ENCODE results near the gene STMP1. TPM values are rescaled to one million over a fixed set of nuclear protein-coding genes. Genes with fewer than 3 reads are reported as not detected.

The STMP1 gene
- total and polyA plus RNA-seq, 2 experiments from 2014 or later: 23.0 to 78.4 TPM

GRCh38 chr7:135687466-135687865 lies 25.2 kb downstream of the STMP1 start:
- peaks cover 8% of the 10 kb centered on the region; the same call in 2 of the 3 replicates for H3K4me1 Mint-ChIP-seq
- H3K4me1 ChIP-seq (ENCODE audit: insufficient read depth): peaks cover 3% of the 10 kb centered on the region; the same call in 1 of the 2 replicates

More at GRCh38 chr7:135687466-135687865, 25.2 kb downstream of the STMP1 start:
- no peak overlapping the region for H3K27ac Mint-ChIP-seq
- H3K4me3 Mint-ChIP-seq: no peak overlapping the region
- Histone ChIP-seq H3K4me2 (no peak overlapping the region), H2AFZ (no peak overlapping the region), H4K20me1 (replicated peaks; ENCODE audit: insufficient read depth) (peaks cover 5% of the 10 kb centered on the region; the same call in 1 of the 2 replicates), H3K79me2 (replicated peaks; ENCODE audit: insufficient read depth) (no peaks in the 10 kb centered on the region), H3F3A (replicated peaks; ENCODE audit: low read depth) (no peaks in the 10 kb centered on the region), H3K36me3 (ENCODE audit: insufficient read depth) (no peaks in the 10 kb centered on the region), H3K27me3 (ENCODE audit: insufficient read depth) (no peaks in the 10 kb centered on the region), H3K4me3 (no peak overlapping the region), H3K9me2 (ENCODE audit: insufficient read depth) (no peaks in the 10 kb centered on the region), H3K27ac (ENCODE audit: low read depth) (no peak overlapping the region)
- peaks cover 3% of the 10 kb centered on the region for H3K27me3 Mint-ChIP-seq (ENCODE audit: insufficient read depth, low read depth, poor library complexity)
- ATAC-seq (no peak), DNase-seq (ENCODE audit: low spot score) (no peak)
- peaks cover 5% of the 10 kb centered on the region; the same call in 1 of the 3 replicates for H3K36me3 Mint-ChIP-seq (ENCODE audit: low read depth)
- no peak for TF ChIP-seq ZNF462 (CRISPR knock-in tag; IDR thresholded peaks at IDR 0.05)
- no peak for TF ChIP-seq REST (IDR thresholded peaks at IDR 0.05; ENCODE audit: unreplicated experiment)
- no peak for TF ChIP-seq ZNF331 (CRISPR knock-in tag; IDR thresholded peaks at IDR 0.05; ENCODE audit: low read depth)
- TF ChIP-seq EZH2 (IDR thresholded peaks at IDR 0.05; ENCODE audit: low read depth, unreplicated experiment): no peak
- no peak for TF ChIP-seq ZNF114 (CRISPR knock-in tag; IDR thresholded peaks at IDR 0.05)
- no peak for TF ChIP-seq EZH2phosphoT487 (IDR thresholded peaks at IDR 0.05; ENCODE audit: unreplicated experiment)
- TF ChIP-seq NANOG (IDR thresholded peaks at IDR 0.05; ENCODE audit: borderline replicate concordance): no peak
- no peak for TF ChIP-seq CTCF (conservative IDR thresholded peaks at IDR 0.05; ENCODE audit: low read depth in 2 of 2)
- TF ChIP-seq POLR2AphosphoS5 (IDR thresholded peaks at IDR 0.05; ENCODE audit: low read depth): no peak
- no peak for TF ChIP-seq ETS1 (IDR thresholded peaks at IDR 0.05)
- no peak for TF ChIP-seq JUNB (IDR thresholded peaks at IDR 0.05; ENCODE audit: unreplicated experiment)
- no peak for TF ChIP-seq STAT1 (IDR thresholded peaks at IDR 0.05; ENCODE audit: unreplicated experiment)
- no peaks in the 10 kb centered on the region for H3K9me3 Mint-ChIP-seq
